Peyer's patch (tissue), 4 donors: ENCODE data around the gene CEACAM20. TPM values are rescaled to one million over a fixed set of nuclear protein-coding genes. Genes with fewer than 3 reads are reported as not detected.
A peak's percentile ranks its signal among the peaks of the same experiment; 100 is the strongest.

Source experiments
- DNase-seq, 3 donors: peaks; one replicate each; pipeline ENCODE4 v3.0.0-alpha.2; 2017 to 2019
- H3K27ac ChIP-seq, 4 donors: fragments of 200-600 bp; sonication (generic); one replicate each; pipeline ENCODE4 v1.5.1; 2016 to 2019
- H3K27me3 ChIP-seq, 2 donors: fragments of 200-600 bp; sonication (generic); one replicate each; pipeline ENCODE4 v1.5.1; 2019
- H3K36me3 ChIP-seq, 3 donors: fragments of 200-600 bp; sonication (generic); one replicate each; pipeline ENCODE4 v1.5.1; 2016 to 2019
- H3K4me1 ChIP-seq, 4 donors: fragments of 200-600 bp; sonication (generic); one replicate each; pipeline ENCODE4 v1.5.1; 2016 to 2019
- H3K4me3 ChIP-seq, 4 donors: fragments of 200-600 bp; sonication (generic); 1 replicate in 3 of 4; 2 replicates in 1 of 4; pipeline ENCODE4 v1.5.1; 2016 to 2019; ENCODE audit warnings: mild to moderate bottlenecking in 1 of 4
- H3K9me3 ChIP-seq, 4 donors: fragments of 200-600 bp; sonication (generic); one replicate each; pipeline ENCODE4 v1.5.1; 2016 to 2019; ENCODE audit warnings: mild to moderate bottlenecking in 1 of 4
- POLR2A ChIP-seq, 2 donors: fragments of 450-650 bp; IDR thresholded peaks; one replicate each; pipeline ENCODE4 v1.5.1; 2017; ENCODE audit warnings: antibody characterized with exemption in 2 of 2, mild to moderate bottlenecking in 2 of 2, moderate library complexity in 2 of 2
- total RNA-seq, 4 donors: library from RNA; depleted of rRNA; stranded (reverse); fragments of >200 nt; gene quantifications; one replicate each; pipeline ENCODE4 v1.1.0, GENCODE V29; 2016
- TF ChIP-seq, protein P1 (sequence below), 6 experiments: fragments of 450-650 bp in 4 of 6; fragments of 200-600 bp in 2 of 6; sonication (generic) in 1 of 6; IDR thresholded peaks; one replicate each; pipeline ENCODE4 v1.5.1; 2017 to 2019; ENCODE audit warnings: antibody characterized with exemption in 6 of 6, mild to moderate bottlenecking in 3 of 6, moderate library complexity in 1 of 6

Gene CEACAM20
- total RNA-seq, 4 donors from 2014 or later: 5.0 to 490 (median 163) TPM

DNA sequence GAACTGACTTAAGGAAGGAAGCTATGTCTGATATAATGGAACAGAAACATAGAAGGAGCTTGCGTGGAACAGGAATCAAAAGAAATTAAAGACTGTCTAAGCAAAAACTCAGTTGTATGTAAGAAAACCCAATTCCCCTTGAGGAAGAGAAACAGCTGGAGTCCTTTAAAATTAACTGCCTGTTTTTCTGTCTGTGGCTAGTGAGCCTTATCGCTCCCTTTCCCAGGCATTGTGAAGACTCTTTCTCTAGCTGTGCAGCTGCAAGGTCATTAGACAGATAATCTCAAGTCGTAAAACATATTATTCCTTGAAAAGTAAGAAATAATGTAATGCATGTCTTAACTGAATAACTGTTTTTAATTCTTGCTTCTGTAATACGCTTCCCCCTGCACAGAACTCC is 44.2 kb upstream of the CEACAM20 start:
- peaks cover 0 to 6% (median 0%) of the 10 kb centered on the region in 4 donors for H3K4me1 ChIP-seq
- H3K27ac ChIP-seq: no peak overlapping the region

DNA sequence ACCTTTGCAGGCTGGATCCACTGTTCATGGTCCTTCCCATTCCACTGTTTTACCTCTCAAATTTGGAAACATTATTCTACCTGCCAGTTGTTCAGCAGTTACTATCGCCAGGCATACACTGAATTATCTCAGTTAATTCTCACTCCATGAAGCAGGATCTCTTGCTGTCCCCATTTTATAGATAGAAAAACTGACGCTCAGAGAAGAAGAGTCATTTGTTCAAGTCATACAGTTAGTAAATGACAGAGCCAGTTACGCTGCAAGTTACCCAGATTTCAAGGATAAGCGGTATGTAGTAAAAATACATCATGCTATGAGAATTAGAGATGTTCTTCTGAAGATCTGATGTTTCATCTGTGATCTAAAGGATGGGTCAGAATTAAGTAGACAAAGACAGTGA is 43.7 kb upstream of the CEACAM20 start:
- H3K4me1 ChIP-seq: peaks cover 0 to 6% (median 0%) of the 10 kb centered on the region in 4 donors
- DNase-seq: no peak
- TF ChIP-seq, protein P1, sequence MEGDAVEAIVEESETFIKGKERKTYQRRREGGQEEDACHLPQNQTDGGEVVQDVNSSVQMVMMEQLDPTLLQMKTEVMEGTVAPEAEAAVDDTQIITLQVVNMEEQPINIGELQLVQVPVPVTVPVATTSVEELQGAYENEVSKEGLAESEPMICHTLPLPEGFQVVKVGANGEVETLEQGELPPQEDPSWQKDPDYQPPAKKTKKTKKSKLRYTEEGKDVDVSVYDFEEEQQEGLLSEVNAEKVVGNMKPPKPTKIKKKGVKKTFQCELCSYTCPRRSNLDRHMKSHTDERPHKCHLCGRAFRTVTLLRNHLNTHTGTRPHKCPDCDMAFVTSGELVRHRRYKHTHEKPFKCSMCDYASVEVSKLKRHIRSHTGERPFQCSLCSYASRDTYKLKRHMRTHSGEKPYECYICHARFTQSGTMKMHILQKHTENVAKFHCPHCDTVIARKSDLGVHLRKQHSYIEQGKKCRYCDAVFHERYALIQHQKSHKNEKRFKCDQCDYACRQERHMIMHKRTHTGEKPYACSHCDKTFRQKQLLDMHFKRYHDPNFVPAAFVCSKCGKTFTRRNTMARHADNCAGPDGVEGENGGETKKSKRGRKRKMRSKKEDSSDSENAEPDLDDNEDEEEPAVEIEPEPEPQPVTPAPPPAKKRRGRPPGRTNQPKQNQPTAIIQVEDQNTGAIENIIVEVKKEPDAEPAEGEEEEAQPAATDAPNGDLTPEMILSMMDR (IDR thresholded peaks at IDR 0.05): no peak
- no peak for TF ChIP-seq POLR2A (IDR thresholded peaks at IDR 0.05)

More for the DNA sequence above, 44.2 kb upstream of the CEACAM20 start:
- no peak for TF ChIP-seq POLR2A (IDR thresholded peaks at IDR 0.05)
- TF ChIP-seq, protein P1 (IDR thresholded peaks at IDR 0.05): no peak
- no peaks in the 10 kb centered on the region for H3K36me3 ChIP-seq
- no peaks in the 10 kb centered on the region for H3K9me3 ChIP-seq
- H3K27me3 ChIP-seq: no peaks in the 10 kb centered on the region
- no peak for DNase-seq
- H3K4me3 ChIP-seq: no peak overlapping the region

DNA sequence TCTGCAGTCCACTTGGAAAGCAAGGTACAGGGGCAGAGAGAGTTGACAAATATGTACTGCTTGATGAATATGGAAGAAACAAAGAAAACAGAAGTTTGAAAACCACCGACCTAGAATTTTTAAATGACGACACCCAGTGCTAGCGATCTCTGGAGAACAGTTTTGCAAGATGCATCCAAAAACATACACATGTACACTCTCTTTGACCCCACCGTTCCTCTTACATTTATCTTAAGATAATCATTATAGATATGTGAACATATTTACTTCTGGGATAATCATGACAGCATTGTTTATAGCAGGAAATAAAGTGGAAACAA is 43.1 kb upstream of the CEACAM20 start:
- Histone ChIP-seq H3K4me3 (no peak overlapping the region), H3K27me3 (no peaks in the 10 kb centered on the region), H3K27ac (no peak overlapping the region), H3K9me3 (no peaks in the 10 kb centered on the region), H3K36me3 (no peaks in the 10 kb centered on the region), H3K4me1 (peaks cover 0 to 6% (median 0%) of the 10 kb centered on the region in 4 donors)
- no peak for DNase-seq
- TF ChIP-seq, protein P1 (IDR thresholded peaks at IDR 0.05): no peak
- no peak for TF ChIP-seq POLR2A (IDR thresholded peaks at IDR 0.05)

More for the DNA sequence above, 43.7 kb upstream of the CEACAM20 start:
- Histone ChIP-seq H3K9me3 (no peaks in the 10 kb centered on the region), H3K4me3 (no peak overlapping the region), H3K27ac (no peak overlapping the region), H3K36me3 (no peaks in the 10 kb centered on the region), H3K27me3 (no peaks in the 10 kb centered on the region)

DNA sequence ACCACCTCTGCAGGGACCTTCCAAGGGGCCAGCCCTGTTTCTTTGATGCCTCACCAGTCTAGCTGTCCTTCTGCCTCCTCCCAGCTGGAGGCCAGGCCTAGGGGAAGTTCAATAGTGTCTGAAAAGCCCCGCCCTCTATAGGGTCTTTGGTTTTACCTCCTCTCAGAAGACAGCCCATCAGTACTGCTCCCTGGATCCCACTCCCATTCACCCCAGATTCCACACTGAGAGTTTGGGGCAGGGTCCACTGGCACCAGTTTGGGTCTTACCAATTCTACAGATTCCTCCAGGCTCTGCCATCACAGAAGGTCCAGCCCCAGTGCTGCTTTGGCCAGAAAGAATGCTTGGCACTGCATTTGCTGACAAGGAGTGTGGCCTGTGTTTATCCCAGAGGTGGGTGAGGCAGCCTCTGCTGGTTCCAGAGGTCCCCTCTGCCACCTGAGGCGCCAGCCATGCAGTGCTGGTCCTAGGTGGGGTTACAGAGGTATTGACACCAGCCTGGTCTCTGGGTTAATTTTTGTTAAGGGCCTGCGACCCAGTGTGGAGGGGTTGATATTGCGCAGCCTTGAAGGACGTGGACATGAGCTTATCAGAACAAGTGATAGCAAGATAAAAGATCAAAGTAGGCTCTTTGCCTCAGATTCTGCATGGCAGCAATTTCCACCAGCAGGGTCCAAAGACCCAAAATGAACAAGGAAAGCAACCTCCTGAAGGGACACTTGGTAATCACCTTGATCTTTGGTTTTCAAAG is 42.5 kb upstream of the CEACAM20 start:
- H3K27ac ChIP-seq: peak overlapping the region in 2 of 4 donors; percentile 4 to 18
- no peaks in the 10 kb centered on the region for H3K9me3 ChIP-seq
- DNase-seq: peak in 1 of 3 donors; percentile 59
- H3K27me3 ChIP-seq: no peaks in the 10 kb centered on the region
- no peak for TF ChIP-seq POLR2A (IDR thresholded peaks at IDR 0.05)
- TF ChIP-seq, protein P1 (IDR thresholded peaks at IDR 0.05): no peak
- H3K36me3 ChIP-seq: no peaks in the 10 kb centered on the region
- peaks cover 0 to 6% (median 0%) of the 10 kb centered on the region in 4 donors for H3K4me1 ChIP-seq
- no peak overlapping the region for H3K4me3 ChIP-seq

DNA sequence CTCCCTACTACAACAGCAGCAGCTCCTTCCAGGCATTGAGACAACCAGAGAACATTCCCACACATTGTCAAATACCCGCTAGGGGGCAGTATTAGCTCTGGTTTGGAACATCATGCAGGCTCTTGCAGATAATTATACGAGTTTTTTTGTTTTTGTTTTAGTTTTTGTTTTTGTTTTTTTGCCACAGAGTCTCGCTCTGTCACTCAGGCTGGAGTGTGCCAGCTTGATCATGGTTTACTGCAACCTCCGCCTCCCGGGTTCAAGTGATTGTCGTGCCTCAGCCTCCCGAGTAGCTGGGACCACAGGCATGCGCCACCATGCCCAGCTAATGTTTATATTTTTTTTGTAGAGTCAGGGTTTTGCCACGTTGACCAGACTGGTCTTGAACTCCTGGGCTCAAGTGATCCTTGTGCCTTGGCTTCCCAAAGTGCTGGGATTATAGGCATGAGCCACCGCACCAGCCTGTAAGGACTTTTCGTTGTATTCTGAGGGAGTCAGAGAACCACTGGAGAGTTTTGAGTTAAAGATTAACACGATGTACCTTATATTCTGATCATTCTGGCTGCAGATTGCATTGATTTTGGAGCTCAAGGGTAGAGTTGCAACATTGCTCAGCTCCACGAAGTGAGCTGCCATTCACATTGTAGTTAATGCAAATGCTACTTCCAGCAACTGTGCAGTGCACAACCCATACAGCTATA is 41.7 kb upstream of the CEACAM20 start:
- no peaks in the 10 kb centered on the region for H3K36me3 ChIP-seq
- no peaks in the 10 kb centered on the region for H3K9me3 ChIP-seq
- no peak for TF ChIP-seq POLR2A (IDR thresholded peaks at IDR 0.05)
- TF ChIP-seq, protein P1 (IDR thresholded peaks at IDR 0.05): peak in 5 of 6 experiments; percentile 19 to 81 (median 76)
- H3K27me3 ChIP-seq: no peaks in the 10 kb centered on the region
- H3K27ac ChIP-seq: peak overlapping the region in 1 of 4 donors; percentile 18
- peak overlapping the region in 2 of 4 donors; percentile 30 to 32 for H3K4me3 ChIP-seq
- DNase-seq: peak in 2 of 3 donors; percentile 28 to 86
- H3K4me1 ChIP-seq: peaks cover 0 to 6% (median 0%) of the 10 kb centered on the region in 4 donors
